NCI-H128 (cell line): Measurements from ENCODE around the gene SUGCT.

Source experiments
- DNase-seq: peaks from one replicate; lab custom pipeline; 2025; ENCODE audit not compliant: unreplicated experiment; lab: John Stamatoyannopoulos, UW

The SUGCT gene

GRCh38 chr7:40316176-40316575 lies 181.4 kb downstream of the SUGCT start:
- DNase-seq: no peak

GRCh38 chr7:40324914-40325313 lies 190.1 kb downstream of the SUGCT start:
- DNase-seq: no peak

GRCh38 chr7:40327113-40327512 lies 192.3 kb downstream of the SUGCT start:
- no peak for DNase-seq

GRCh38 chr7:40327873-40328272 lies 193.1 kb downstream of the SUGCT start:
- DNase-seq: no peak

- no peak for DNase-seq
These were observed 194.9 kb downstream of the SUGCT start for GRCh38 chr7:40329601-40330153.

GRCh38 chr7:40330408-40330807 lies 195.6 kb downstream of the SUGCT start:
- DNase-seq: no peak

GRCh38 chr7:40331915-40332314 lies 197.1 kb downstream of the SUGCT start:
- no peak for DNase-seq

- DNase-seq: no peak
These were observed 197.7 kb downstream of the SUGCT start for GRCh38 chr7:40332516-40332915.

GRCh38 chr7:40341836-40342235 lies 207.0 kb downstream of the SUGCT start:
- DNase-seq: no peak

DNA sequence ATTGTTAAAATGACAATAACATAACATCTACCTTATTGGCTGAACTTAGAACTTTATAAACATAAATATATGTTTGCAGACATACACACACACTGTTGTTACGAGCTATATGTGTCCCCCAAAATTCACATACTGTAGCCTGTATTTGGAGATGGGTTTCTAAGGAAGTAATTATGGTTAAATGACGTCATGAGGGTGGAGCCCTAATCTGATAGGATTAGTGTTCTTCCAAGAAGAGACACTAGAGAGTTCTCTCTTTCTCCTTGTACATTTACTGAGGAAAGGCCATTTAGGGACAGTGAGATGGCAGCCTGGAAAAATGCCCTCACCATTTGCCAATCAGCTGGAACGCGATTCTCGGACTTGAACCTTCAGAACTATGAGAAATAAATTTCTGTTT lies 211.7 kb downstream of the SUGCT start:
- no peak for DNase-seq

DNA sequence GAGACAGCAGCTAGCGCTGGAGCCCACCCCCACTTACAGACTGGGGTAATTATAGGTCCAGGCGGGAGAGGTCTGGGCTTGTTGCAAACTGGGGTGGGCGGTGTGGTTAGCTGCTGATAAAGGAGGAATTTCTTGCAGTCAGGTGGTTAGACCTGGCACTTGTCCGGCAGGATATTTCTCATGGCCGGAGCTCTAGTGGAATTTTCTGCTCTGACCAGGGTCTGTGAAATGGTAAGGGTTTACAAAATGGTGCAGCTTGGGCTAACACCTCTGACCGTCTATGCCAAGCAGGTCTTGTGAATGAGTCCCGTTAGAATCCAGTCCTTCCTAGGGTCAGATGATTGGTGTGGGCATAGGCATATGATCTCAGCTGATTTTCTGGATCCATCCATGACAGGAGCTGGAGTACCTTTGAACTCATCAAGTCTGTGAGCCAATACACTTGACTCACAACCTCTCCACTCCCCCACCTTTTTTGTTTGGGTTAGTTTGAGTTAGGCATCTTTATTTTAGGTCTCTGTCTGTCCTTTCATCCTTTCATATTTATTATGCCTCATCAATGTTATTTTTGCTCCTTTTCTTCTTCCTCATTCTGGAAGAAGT lies 213.4 kb downstream of the SUGCT start:
- DNase-seq: no peak

DNA sequence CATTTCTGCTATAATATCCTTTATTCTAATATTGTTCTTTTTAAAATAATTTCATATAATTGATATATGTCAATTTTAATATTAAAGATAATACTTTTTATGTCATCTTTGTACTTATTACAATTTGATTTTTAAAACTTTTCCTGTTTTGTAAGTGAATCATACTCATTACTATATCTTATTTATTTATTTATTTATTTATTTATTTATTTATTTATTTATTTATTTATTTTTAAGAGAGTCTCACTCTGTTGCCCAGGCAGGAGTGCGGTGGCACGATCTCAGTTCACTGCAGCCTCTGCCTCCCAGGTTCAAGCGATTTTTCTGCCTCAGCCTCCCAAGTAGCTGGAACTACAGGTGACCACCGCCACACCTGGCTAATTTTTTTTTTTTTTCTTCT lies 215.3 kb downstream of the SUGCT start:
- DNase-seq: no peak

DNA sequence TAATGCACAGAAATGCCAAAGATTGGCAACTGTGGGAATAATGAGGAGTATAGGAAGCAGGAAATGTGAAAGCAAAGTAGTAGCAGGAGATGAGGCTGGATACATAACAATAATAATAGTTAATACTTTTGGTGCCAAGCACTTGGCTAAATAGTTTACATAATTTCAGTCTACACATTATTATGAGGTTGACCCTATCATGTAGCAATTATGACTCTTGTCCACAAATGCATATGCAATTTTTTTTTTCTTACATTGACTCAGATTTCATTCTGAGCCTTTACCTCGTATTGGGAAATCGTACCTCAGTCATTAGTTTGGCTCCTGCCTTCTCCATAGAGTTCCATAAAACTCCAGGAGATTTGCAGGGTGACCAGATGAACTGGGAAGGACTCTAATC lies 219.9 kb downstream of the SUGCT start:
- no peak for DNase-seq

DNA sequence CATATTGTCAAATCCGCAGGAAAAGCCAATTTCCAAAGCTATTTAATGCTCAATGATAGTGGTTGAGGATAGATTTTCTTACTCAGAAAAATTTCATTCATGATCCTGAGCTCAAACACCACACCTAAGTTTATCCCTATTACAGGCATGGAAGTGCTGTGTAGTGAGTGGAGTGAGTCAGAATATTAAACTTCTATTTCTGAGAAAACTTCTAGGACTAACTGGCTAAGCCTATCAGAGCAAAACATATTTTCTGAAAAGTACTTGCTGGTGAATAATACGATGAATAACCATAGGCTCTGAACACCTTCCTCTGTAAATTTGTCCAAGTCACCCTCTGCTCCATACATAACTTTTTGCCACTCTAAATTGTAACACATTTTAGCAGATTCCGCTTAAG lies 221.5 kb downstream of the SUGCT start:
- DNase-seq: no peak

DNA sequence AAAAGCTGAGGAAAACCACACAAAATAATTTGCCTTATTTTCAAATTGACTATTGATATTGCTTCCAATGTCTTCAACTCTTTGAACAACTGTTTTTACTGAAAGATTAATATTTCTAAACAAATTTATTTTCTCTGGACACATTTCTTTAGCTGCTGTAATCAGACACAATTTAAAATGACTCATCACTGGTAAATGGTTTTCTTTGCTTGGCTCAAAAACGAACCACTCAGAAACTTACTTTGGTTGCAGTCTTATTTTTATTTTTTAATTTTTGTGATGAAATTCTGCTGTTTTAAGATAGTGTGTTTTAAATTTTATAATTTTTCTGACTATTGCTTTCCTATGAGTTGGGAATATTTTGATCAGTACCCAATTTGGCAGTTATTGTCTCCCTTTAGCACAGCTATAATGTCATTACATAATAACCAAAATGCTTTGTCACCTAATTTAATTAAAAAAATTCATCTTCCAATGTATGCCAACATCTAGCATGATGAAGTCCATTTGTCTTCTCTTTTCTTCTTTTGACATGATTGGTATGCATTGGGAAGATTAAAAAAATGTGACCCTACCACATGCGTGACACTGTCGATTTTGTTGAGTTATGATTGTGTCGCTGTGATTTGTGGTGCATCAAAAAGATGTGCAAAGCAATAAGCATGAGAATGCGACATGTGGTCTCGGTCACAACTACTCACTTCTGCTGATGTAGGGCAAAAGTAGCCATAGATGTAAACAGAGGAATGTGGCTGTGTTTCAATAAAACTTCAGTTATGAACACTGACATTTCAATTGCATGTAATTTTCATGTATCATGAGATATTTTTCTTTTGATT lies 222.3 kb downstream of the SUGCT start:
- DNase-seq: no peak

GRCh38 chr7:40369641-40370277 lies 235.0 kb downstream of the SUGCT start:
- no peak for DNase-seq

GRCh38 chr7:40371806-40372440 lies 237.1 kb downstream of the SUGCT start:
- DNase-seq: no peak

DNA sequence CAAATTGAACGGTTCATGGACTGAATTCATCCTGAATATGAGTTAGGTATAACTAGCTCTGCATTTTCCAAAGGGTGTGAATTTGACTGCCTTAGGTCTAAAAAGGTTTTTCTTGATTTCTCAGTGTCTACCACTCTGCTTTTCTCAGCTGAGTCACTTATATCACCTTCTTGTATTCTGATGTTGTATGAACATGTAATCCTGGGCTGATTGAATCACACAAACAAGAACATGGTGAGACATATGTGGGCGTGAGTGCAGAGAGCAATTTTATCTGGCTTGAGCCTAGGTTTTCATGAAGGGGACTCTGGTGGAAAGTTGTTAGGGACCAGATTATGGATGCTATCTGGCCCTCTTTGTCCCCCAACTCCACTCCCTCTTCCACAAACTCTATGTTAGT lies 239.8 kb downstream of the SUGCT start:
- no peak for DNase-seq

DNA sequence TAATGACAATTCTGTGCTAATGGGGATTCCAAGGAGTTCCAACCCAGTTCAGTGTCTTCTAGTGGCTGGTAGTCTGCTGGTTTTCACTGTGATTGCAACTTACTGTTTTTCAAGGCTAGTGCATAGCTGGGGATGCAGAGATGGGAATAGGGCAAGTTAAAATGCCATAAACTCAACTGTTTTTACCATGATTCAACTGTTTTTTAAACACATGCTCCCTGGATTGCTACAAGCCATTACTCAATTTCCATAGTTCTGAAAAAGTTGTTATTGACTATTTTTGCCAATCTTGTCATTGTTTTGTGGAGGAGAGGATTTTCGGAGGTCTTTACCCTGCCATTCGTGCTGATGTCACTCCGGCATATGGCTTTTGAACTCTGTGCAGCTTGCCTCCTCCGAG lies 245.3 kb downstream of the SUGCT start:
- DNase-seq: no peak

- DNase-seq: no peak
These were observed 247.3 kb downstream of the SUGCT start for GRCh38 chr7:40382145-40382544.

- DNase-seq: no peak
These were observed 258.9 kb downstream of the SUGCT start for GRCh38 chr7:40393660-40394059.
